H7 (cell line): ENCODE measurements around the gene SLC1A7. TPM values are rescaled to one million over a fixed set of nuclear protein-coding genes. Genes with fewer than 3 reads are reported as not detected.

Experiments used
- DNase-seq: peaks from one replicate; pipeline ENCODE4 v3.0.0; 2012
- H3K27me3 ChIP-seq: 2 replicates; pipeline ENCODE4 v1.6.0; 2011; ENCODE audit warnings: mild to moderate bottlenecking, low read length; ENCODE audit not compliant: control insufficient read depth, insufficient read depth
- H3K36me3 ChIP-seq: replicated peaks from 2 replicates; pipeline ENCODE4 v1.5.1; 2011; ENCODE audit warnings: low read length; ENCODE audit not compliant: control insufficient read depth, insufficient read depth
- H3K4me3 ChIP-seq: 2 replicates; pipeline ENCODE4 v1.5.1; 2011; ENCODE audit warnings: low read depth, mild to moderate bottlenecking, control low read depth, low read length, moderate library complexity; ENCODE audit not compliant: insufficient read depth
- total RNA-seq: library from RNA; depleted of rRNA; stranded (reverse); fragments of >200 nt; shearing (Covaris generic); gene quantifications from 2 replicates; pipeline ENCODE4 v1.2.3, GENCODE V29; 2014

Gene SLC1A7
- total RNA-seq, 1 experiment from 2014 or later: not detected

DNA sequence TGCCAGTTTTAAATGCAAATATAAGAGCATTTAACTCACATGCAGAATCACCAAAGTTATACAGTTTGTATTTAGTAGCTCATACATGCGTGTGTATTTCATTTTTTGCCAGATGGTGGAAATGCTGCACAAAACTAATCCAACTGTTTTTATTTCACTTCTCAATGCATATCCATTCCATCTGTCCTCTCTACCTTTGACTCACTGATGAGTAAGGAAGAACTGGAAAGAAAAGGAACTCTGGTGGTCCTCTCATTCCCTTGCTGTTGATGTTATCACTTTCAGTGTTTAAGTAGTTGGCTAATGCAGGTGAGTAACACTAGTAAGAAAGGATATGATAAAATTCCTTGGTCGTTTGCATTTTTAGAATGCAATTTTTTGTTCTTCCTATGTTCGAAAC, 5.7 kb upstream of the SLC1A7 start:
- H3K36me3 ChIP-seq: no peaks in the 10 kb centered on the region
- no peak for DNase-seq
- H3K4me3 ChIP-seq: no peak overlapping the region
- H3K27me3 ChIP-seq: no peaks in the 10 kb centered on the region; the same call in 1 of the 2 replicates

DNA sequence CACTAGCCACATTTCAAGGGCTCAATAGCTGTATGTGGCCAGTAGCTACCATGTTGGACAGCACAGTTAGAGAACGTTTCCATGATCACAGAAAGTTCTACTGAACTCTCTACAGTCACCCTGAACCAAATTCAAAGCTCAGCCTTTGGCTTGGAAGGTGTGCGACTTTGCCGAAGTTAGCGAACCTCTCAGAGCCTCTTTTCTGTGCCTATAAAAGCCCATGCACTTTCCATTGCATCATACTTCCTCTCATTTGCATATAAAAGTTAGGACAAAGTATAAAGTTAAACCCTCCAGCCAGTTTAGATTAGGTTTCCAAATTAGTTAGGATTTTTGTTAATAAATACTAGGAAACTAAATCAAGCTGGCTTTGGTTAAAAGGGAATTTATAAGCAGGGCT, 4.7 kb upstream of the SLC1A7 start:
- no peak overlapping the region for H3K4me3 ChIP-seq
- no peaks in the 10 kb centered on the region; the same call in 1 of the 2 replicates for H3K27me3 ChIP-seq
- no peak for DNase-seq
- H3K36me3 ChIP-seq: no peaks in the 10 kb centered on the region

DNA sequence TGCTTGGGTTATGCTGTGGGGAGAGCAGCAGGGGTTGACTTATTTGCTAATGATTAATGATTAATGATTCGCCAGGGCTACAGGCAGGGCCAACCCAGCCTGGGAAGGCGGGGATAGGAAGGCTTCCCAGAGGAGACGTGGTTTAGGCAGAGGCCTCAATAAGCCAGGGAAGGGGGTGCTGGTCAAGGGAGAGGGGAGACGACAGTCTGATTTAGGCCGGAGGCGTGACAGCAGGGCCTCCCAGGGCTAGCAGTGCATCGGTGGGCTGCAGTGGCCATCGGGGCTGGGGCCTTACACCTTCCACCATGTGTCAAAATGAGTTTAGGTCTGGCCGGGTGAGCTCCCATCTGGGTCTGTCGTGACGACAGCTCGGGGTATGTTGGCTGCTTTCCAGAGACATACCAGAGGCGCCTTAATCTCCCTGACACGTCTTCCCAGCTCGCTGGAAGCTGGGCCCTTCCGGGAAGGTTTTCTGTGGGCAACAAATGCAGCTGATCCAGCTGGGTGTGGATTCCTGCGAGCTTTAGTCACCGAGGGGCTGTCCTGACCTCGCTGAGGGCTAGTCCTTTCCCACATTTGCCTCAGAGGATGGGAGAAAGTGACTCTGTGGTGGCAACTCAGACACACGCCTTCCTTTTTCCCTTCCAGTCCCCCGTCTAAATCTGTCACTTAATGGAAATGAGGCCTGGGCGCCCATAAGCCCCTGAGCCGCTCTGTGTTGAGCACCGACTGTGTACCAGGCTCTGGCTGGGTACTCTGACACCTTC, 3.7 kb upstream of the SLC1A7 start:
- DNase-seq: no peak
- Histone ChIP-seq H3K36me3 (no peaks in the 10 kb centered on the region), H3K27me3 (no peaks in the 10 kb centered on the region; the same call in 1 of the 2 replicates), H3K4me3 (no peak overlapping the region)

DNA sequence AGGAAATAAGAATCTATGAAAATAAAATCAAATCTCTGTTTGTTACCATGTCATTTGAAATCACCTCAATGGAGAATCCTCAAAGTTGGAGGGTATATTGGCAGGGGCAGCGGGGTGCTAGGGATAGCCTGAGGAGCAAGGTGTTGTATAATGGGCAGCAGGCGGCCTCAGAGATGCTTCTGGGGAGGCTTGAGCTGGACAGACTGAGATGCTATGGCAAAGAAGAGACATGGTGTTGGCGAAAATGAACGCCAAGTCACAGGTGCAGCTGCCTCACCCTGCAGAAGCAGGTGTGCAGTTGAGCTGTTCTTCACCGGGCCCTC, 3.1 kb upstream of the SLC1A7 start:
- H3K4me3 ChIP-seq: no peak overlapping the region
- no peak for DNase-seq
- H3K36me3 ChIP-seq: no peaks in the 10 kb centered on the region
- no peaks in the 10 kb centered on the region; the same call in 1 of the 2 replicates for H3K27me3 ChIP-seq

DNA sequence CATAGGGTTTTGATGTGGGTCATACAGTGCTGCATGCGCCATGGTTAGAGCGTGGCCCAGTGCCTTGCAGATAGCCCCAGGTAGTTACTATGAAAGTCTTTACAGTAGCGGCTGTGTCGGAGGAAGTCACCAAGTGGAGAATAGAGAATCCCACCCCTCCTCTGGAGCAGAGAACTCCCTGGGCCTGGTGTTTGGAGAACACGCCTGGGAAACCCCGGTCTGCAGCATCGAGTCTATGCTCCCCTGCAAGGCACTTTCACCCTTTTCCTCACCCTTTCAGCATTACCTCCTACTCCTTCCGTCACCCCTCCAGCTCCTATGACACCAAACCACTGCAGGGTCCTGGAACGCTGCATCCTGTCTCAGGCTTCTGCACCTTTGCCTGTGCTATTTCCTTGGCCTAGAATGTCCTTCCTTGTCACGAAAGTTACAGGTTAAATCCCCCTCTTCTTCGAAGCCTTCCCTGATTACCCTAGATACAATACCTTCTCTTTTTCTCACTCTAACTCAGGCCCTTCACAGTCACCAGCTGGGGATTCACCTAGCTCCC, 2.7 kb upstream of the SLC1A7 start:
- no peak for DNase-seq

DNA sequence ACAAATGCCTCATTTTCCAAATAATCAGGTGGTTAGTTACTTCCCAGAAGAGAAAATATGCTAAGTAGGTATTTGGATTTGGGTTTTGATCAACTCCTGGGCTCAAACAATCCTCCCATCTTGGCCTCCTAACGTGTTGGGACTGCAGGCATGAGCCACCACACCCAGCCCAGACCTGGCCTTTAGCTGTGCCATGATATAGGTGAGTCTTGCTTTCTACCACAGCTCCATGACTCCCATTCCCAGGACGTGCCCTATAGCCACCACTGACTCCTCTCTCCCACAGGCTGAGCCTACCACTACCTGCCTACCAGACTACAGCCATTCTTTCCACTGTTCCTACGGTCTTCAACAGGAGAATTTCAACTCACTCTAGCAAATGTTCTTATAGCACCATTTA, 1.8 kb upstream of the SLC1A7 start:
- H3K36me3 ChIP-seq: no peaks in the 10 kb centered on the region
- DNase-seq: no peak
- no peaks in the 10 kb centered on the region; the same call in 1 of the 2 replicates for H3K27me3 ChIP-seq
- H3K4me3 ChIP-seq: no peak overlapping the region

More for the DNA sequence above, 2.7 kb upstream of the SLC1A7 start:
- H3K36me3 ChIP-seq: no peaks in the 10 kb centered on the region
- H3K27me3 ChIP-seq: no peaks in the 10 kb centered on the region; the same call in 1 of the 2 replicates
- H3K4me3 ChIP-seq: no peak overlapping the region

DNA sequence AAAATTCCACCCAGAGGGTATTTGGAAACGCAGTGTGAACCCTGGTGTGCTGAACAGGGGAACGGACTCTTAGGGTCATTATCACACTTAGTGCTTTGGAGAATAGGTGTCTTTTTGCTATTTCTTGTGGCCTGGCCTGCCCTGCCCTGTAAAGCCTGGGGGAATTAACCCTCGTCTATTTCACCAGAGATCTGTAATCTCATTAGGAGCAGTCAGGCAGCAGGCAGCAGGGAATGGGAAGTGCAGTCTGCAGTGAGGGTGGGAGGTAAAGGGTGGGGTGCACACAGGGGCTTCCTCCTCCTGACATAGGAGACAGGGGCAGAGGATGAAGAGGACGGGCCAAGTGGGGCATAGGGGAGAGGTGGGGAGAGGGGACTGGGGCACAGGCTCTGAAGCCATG, 1.1 kb upstream of the SLC1A7 start:
- no peak for DNase-seq
- Histone ChIP-seq H3K36me3 (no peaks in the 10 kb centered on the region), H3K27me3 (no peaks in the 10 kb centered on the region; the same call in 1 of the 2 replicates), H3K4me3 (no peak overlapping the region)

DNA sequence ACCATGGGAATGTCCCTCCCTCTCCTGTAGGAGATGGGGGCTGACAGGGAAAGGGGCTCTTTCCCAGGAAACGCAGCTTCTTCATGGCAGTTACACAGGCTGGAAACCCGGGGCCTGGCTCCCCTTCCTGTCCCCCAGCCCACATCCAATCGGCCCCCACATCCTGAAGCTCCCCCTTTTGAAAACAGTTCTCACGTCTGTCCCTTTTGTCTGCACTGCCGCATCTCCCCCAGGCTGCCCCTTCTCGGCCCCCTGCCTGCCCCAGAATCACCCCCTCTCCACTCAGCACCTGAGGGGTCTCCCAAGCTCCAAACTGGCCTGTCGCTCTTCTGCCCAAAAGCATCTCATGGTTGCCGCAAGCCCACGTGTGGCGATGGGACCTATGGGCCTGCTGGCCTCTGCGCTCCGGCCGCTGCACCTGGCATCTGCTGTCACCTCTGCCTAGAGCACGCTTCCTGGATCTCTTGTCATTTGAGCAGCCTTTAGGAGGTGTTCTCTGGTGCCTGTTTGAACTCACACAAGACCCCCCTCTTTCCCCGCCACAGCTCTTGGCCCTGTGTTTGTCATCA, 867 bp downstream of the SLC1A7 start:
- Histone ChIP-seq H3K4me3 (no peak overlapping the region), H3K36me3 (no peaks in the 10 kb centered on the region), H3K27me3 (no peaks in the 10 kb centered on the region; the same call in 1 of the 2 replicates)
- no peak for DNase-seq

DNA sequence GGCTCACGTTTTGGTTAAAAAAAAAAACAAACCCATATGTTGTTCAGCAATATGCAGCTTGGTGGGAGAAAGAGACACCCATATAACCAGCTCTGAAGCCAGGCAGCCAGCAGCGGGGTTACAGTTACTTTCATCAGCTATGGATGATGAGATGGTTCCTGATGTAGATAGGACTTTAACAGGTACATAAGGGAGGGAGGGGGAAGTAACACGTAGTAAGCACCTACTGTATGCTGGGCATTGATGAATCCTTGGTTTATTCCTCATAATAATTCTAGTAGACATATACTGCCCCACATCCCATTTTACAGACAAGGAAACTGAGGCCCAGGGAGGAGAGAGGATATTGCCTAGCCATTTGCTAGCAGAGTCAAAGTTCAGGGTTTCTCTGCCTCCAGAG, 2.0 kb downstream of the SLC1A7 start:
- H3K27me3 ChIP-seq: no peaks in the 10 kb centered on the region; the same call in 1 of the 2 replicates
- DNase-seq: no peak

DNA sequence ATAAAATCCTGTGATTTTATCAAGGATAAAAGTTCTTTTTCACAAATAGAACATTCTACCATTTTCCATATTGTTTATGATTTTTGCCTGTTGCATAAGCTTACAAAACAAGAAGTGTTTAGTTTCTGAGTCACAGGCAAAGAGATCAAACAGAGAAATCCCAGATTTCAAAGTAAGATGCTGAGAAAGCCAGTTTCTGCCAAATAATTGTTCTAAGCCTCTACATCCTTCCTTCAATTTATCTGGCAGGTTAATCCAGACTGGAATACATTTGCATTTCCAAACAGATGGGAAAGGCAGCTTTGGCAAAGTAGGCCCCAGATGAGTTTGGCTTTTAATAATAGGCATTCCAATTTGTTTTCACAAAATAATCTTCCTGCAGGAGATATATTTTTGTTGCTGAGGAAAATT, 2.5 kb downstream of the SLC1A7 start:
- Histone ChIP-seq H3K27me3 (no peaks in the 10 kb centered on the region; the same call in 1 of the 2 replicates), H3K36me3 (no peaks in the 10 kb centered on the region), H3K4me3 (no peak overlapping the region)
- no peak for DNase-seq

More for the DNA sequence above, 2.0 kb downstream of the SLC1A7 start:
- H3K4me3 ChIP-seq: no peak overlapping the region
- no peaks in the 10 kb centered on the region for H3K36me3 ChIP-seq

DNA sequence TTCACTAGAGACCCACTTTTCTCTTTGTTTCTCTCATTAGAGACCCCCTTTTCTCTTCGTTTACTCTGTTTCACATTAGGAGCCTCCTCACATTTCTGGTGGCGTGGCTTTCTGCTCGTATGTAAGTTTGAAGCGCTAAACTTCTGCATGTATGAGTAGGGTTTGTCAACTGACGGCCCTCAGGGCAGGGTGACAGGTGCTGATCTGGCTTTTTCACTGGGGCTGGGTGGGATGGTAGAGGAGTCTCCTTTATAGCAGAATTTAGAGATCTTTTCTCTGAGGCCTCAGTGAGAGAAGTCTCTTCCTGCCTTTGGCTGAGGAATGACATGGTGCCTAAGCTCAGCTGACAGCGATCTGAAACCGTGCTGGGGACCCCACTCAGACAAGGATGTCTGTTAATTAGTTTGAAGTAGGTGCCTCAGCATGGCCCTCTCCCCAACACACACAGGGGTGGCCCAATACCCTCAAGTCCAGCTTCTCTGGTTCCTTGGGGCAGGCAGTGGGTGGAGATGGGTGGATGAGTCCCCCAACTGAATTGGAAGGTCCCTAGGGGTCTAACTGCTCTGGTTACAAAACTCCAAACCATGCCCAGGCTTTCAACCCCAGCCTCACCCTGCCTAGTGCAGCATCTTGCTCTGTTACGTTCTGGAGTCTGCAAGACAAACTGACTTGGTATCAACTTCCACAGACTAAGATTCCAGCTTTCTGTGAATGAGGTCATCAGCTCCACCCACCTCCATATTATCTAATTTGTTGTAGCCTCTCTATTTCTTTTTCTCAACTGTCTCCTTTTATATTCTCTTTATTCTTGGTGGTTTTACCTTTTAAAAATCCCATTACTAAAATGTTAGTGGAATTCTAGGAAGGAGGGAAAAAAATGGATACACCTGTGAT, 3.2 kb downstream of the SLC1A7 start:
- DNase-seq: no peak
- no peaks in the 10 kb centered on the region; the same call in 1 of the 2 replicates for H3K27me3 ChIP-seq
- no peaks in the 10 kb centered on the region for H3K36me3 ChIP-seq
- H3K4me3 ChIP-seq: no peak overlapping the region

DNA sequence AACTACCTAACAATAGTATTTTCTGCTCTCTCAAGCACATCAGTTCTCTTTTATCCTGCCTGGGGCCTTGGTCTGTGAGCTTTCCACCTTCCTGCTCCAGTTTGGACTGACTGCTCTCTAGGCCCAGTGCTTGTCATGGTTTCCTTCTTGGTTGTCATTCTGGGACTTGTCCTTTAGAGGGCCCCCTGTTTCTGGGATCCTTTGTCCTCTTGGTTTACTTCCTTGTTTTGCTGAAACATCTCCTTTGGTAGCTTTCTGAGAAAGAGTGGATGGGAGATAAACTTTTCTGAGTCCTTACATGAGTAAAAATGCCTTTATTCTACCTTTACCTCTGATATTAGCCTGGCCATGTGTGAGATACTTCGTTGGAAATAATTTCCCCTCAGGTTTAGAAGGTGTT, 4.7 kb downstream of the SLC1A7 start:
- H3K36me3 ChIP-seq: no peaks in the 10 kb centered on the region
- no peak for DNase-seq
- no peaks in the 10 kb centered on the region; the same call in 1 of the 2 replicates for H3K27me3 ChIP-seq
- no peak overlapping the region for H3K4me3 ChIP-seq

DNA sequence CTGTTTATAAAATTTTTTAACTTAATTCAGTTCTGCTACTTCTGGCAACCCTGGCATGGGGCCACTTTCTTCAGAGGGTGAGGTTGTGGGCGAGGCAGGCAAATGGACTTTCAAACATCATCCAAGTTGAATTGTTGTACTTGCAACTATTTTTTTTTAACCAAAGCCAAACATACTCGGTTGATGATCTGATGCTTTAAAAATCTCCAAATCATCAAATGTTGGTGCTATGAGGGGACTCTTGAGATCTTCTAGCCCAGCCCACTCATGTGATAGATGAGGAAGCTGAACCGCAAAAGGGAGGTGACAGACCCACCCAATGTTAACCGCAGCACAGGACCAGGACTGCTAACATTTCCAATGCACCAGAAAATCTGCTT, 6.7 kb downstream of the SLC1A7 start:
- no peak for DNase-seq
- Histone ChIP-seq H3K36me3 (no peaks in the 10 kb centered on the region), H3K27me3 (no peaks in the 10 kb centered on the region; the same call in 1 of the 2 replicates), H3K4me3 (no peak overlapping the region)

DNA sequence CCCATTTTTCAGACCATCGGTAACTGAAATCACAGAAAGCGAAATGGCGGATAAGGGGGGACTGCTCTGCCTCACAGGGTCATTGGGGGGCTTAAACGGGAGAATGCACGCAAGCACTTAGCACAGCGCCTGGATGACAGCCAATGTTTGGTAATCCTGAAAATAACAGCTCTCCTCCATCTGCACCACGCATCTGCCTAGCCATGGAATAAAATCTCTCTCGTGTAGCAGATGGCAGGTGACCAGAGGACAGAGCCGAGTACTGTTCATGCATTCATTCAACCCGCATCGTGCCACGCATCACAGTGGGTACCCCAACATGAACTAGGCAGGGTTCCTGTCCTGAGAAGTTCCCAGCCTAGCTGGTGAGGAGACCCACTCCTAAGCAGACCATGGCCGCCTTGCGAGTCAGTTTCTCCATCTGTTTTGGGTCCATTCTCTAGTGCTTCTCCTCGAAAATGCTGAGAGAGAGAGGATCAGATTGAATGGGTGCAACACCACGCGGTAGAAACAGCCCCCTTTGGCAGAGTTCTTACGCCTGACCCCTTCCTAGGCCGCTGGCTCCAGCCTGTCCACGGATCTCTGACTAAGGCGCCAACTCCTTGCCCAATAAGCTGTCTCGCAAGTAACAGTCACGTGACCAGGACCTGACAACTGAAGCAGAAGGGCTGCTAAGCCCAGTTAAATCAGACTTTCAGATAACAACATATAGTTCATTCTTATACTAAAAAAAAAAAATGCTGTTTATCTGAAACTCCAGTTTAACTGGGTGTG, 7.3 kb downstream of the SLC1A7 start:
- Histone ChIP-seq H3K4me3 (no peak overlapping the region), H3K27me3 (no peaks in the 10 kb centered on the region; the same call in 1 of the 2 replicates), H3K36me3 (no peaks in the 10 kb centered on the region)
- DNase-seq: no peak
